ENCODE measurements around the gene DUOX2. TPM values are rescaled to one million over a fixed set of nuclear protein-coding genes. Genes with fewer than 3 reads are reported as not detected.
"Not testable (repeated sequence)": the region's sequence is repeated elsewhere in the genome, so short reads cannot be mapped to it uniquely, and the experiment has no call there.

DUOX2 gene
- total RNA-seq, 1 experiment from 2014 or later, result 0.44 TPM

DNA sequence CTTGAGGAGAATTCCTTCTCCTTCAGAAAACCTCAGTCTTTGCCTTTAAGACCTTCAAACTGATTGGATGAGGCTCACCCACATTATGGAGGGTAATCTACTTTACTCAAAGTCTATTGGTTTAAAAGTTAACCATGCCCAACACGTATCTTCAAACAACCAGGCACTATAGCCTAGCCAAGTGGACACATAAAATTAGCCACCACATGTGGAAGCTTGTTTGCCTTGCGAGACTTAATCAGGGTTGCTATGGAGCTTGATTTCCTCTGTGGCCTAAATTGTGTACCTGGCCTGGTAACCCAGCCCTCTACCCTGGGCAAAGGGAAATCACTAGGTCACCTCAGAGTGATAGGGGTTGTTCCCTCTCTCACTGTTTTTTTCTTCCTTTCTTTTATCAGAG is 71.1 kb downstream of the DUOX2 start:
- H4K20me1 ChIP-seq (ENCODE audit: insufficient read depth); H3K9ac ChIP-seq (ENCODE audit: low read length); H3K27ac ChIP-seq (ENCODE audit: low read depth, low read length); H3K9me3 ChIP-seq (ENCODE audit: control insufficient read depth in 1 of 2, insufficient read depth in 1 of 2, low read depth in 1 of 2, low read length in 2 of 2); H3K4me1 ChIP-seq (ENCODE audit: control insufficient read depth in 1 of 2, insufficient read depth in 2 of 2, low read length in 2 of 2); H3K79me2 ChIP-seq (ENCODE audit: insufficient read depth, low read length); H3K36me3 ChIP-seq (ENCODE audit: control insufficient read depth in 1 of 2, insufficient read depth in 2 of 2, low read length in 2 of 2); CTCF ChIA-PET; H3K4me3 ChIP-seq (replicated peaks in 1 of 2; ENCODE audit: low read depth in 1 of 2, low read length in 2 of 2); DNase-seq (ENCODE audit: low read depth, low spot score); POLR2A ChIA-PET; H3K9me2 ChIP-seq (ENCODE audit: insufficient read depth); BruUV-seq (replicated peaks); intact Hi-C loops (cut with micrococcal nuclease); H3K4me2 ChIP-seq (ENCODE audit: low read length); H2AFZ ChIP-seq (ENCODE audit: low read depth, low read length, poor library complexity, severe bottlenecking); ATAC-seq; RAD21 ChIA-PET (ENCODE audit: low non-redundant PET in 1 of 2, low total read pairs in 2 of 2, uncharacterized antibody in 2 of 2, unreplicated experiment in 2 of 2); H3K27me3 ChIP-seq (ENCODE audit: insufficient read depth, low read length): not testable (repeated sequence)

Other genes starting within 250 kb of the DUOX2 start
- gene TERB2, start 157.5 kb downstream of the DUOX2 start, total RNA-seq (2021; ENCODE audit: unreplicated experiment), result not detected
- gene SORD, start 91.0 kb downstream of the DUOX2 start, total RNA-seq (2021; ENCODE audit: unreplicated experiment), result 116 TPM
- gene DUOXA2, start 154 bp upstream of the DUOX2 start, total RNA-seq (2021; ENCODE audit: unreplicated experiment), result not detected
- 2.3 TPM for gene DUOXA1, start 15.7 kb upstream of the DUOX2 start, total RNA-seq (2021; ENCODE audit: unreplicated experiment)
- 19.6 TPM for gene DUOX1, start 15.8 kb upstream of the DUOX2 start, total RNA-seq (2021; ENCODE audit: unreplicated experiment)
- gene SHF, start 73.8 kb upstream of the DUOX2 start, total RNA-seq (2021; ENCODE audit: unreplicated experiment), result 2.6 TPM
- gene SLC28A2, start 138.1 kb upstream of the DUOX2 start, total RNA-seq (2021; ENCODE audit: unreplicated experiment), result not detected

Data from HCT116 (cell line).